ENCODE data around the gene FOXRED2. TPM values are rescaled to one million over a fixed set of nuclear protein-coding genes. Genes with fewer than 3 reads are reported as not detected.
"Not testable (repeated sequence)": the region's sequence is repeated elsewhere in the genome, so short reads cannot be mapped to it uniquely, and the experiment has no call there.

FOXRED2 gene
- polyA plus RNA-seq, 4 donors, result 23.0 to 28.4 (median 26.2) TPM

DNA sequence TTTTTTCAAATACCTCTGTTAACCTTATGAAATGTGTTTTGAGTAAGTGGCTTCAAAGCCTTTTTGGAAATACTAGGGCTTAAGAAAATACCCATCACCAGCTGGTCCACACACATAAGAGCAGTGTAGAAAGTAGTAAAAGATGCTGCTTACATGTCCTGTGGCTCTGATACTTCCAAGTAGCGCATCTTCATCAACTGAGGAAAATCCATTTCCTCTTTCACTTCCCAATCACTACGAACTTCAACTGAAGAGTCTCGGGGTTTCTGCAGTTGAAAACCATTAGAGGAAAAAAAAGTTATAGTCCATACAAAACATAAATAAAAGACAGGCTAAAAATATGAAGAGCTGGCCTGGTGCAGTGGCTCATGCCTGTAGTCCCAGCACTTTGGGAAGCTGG is 13.6 kb upstream of the FOXRED2 start:
- no peak for DNase-seq (ENCODE audit: low read depth in 4 of 4, low spot score in 2 of 4)

DNA sequence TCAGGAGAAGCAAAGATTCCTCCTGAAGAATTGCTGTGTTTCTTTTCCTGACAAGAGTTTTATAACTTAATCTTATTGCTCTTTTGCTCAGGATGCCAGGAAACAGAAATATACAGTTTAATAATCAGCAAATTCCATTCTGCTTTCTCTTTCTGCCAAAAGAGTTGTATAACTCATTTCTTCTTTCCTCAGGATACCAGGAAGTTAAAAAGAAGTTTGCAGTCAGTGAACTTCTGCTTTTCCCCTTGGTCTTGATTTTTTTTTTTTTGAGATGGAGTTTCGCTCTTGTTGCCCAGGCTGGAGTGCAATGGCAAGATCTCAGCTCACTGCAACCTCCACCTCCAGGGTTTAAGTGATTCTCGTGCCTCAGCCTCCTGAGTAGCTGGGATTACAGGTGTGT is 13.1 kb upstream of the FOXRED2 start:
- not testable (repeated sequence) for DNase-seq (ENCODE audit: low read depth in 4 of 4, low spot score in 2 of 4)

DNA sequence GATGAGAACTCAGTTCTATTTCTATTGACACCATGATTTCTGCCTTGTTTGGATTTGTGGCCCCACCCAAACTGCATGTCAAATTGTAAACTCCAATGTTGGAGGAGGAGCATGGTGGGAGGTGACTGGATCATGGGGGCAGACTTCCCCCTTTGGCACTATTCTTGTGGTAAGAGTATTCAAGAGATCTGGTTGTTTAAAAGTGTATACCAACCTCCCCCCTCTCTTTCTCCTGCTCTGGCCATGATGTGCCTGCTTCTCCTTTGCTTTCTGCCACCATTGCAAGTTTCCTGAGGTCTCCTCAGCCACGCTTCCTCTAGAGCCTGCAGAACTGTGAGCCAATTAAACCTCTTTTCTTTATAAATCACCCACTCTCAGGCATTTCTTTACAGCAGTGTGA is 7.9 kb upstream of the FOXRED2 start:
- no peak for DNase-seq (ENCODE audit: low read depth in 4 of 4, low spot score in 2 of 4)

DNA sequence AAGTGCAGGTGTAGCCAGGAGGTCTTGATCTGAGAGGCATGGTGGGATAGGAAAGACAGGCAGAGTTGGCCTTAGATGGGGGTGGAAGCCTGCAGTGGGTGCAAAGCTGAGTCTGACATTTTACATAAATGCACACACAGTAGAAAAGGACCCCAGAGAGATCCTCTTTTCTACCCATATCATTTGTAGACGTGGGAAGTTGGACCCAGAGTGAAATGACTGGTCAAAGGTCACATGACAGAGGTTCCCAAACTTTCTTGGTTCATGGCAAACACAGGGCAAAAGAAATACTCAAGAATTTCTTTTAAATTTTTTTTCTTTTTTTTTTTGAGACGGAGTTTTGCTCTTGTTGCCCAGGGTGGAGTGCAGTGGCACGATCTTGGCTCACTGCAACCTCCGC is 6.2 kb upstream of the FOXRED2 start:
- no peak for DNase-seq (ENCODE audit: low read depth in 4 of 4, low spot score in 2 of 4)

DNA sequence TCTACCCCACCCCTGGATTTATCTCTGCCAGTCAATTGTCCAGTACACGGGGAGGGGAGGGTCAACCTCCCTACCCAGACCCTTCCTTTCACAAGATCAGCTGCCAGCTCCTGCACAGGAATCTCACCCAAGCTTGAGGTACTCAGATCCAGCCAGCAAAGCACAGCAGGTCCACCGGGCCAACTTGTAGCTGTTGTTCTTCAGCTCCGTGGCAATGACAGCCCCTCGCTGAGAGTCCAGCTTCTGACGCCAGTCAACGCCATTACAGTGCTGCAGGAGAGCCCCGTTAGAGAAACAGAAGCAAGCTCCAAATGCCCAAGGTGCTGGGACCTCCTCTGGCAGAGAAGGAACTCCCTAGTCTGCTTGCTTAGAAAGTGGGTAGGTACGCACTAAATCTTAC is 5.5 kb upstream of the FOXRED2 start:
- DNase-seq (ENCODE audit: low read depth in 4 of 4, low spot score in 2 of 4), result no peak

DNA sequence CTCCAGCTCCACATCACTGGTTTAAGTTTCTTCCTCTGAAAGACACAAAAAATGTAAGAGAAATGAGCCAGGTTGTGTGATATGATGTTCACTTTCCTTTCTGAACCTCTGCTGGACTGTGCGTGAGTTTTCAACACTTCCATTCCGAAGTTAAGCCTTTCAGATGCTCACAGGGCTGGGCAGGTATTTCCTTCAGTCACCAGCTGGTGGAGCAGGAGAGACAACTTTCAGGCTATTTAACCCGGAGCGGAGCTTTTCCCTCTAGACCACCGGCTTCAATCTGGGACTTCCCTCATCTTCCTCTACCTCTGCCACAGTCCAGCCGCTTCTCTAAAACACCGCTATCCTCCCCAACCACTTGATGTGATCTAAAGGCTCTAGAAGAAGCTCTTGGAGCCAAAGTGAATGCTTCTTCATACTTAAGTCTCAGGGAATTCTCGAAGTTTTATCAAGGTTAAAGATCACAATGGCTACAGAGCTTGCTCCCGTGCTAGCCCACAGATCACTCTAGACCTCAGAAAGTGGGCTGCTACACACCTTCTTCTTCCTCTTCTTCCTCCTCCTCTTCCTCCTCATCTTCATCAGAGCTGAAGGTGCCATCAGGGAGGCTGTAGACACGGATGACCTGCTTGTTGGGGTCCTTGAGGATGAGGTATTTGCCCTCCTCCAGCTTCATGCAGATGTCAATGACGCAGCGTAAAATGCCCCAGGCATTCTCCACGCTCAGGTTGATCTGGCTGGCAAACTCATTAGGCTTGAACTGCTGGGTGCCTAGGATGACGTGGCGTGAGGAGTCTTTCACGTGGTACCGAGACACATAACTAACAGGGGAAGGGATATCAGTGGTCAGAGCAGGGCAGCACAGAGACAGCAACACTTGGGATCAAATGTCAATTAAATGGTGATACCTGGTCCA is 4.4 kb upstream of the FOXRED2 start:
- DNase-seq (ENCODE audit: low read depth in 4 of 4, low spot score in 2 of 4), result no peak

DNA sequence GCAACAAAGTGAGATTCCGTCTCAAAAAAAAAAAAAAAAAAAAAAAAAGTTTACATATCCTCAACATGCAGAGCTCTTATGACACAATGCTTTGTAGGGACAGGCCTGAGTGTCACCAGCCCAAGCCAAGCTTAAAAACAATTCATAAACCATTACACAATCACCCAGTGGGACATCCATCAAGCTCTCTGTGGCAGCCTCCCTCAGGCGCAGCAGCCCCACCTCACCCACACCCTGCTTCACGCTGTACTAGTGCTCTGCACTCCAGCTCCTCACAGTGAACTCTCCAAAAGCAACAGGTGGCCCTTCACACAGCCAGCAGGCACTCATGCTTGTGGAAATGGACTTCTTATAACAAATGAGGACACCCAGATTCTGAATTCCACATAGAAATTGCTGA is 3.5 kb upstream of the FOXRED2 start:
- DNase-seq (ENCODE audit: low read depth in 4 of 4, low spot score in 2 of 4), result no peak

DNA sequence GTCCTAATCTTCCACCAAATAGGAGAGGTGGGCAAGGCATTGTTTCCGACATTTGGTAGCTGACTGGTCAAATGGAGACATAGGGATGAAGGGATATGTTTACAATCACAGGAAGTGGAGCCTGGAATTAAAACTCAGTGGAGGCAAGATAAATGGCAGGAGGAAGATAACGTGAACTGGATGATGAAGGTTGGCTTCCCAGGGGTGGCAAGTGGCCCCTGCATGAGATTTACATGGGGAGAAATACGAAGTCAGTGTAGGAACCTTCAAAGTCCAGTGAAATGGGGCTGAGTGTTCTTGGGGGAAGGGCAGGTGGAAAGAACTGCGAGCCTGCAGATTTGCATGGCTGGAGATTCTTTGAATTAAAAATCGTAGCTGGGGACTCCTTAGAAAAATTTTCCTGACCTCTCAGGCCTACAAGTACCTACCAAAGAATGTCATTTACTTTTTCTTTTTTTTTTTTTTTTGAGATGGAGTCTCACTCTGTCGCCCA is 724 bp upstream of the FOXRED2 start:
- DNase-seq (ENCODE audit: low read depth in 4 of 4, low spot score in 2 of 4), result no peak

DNA sequence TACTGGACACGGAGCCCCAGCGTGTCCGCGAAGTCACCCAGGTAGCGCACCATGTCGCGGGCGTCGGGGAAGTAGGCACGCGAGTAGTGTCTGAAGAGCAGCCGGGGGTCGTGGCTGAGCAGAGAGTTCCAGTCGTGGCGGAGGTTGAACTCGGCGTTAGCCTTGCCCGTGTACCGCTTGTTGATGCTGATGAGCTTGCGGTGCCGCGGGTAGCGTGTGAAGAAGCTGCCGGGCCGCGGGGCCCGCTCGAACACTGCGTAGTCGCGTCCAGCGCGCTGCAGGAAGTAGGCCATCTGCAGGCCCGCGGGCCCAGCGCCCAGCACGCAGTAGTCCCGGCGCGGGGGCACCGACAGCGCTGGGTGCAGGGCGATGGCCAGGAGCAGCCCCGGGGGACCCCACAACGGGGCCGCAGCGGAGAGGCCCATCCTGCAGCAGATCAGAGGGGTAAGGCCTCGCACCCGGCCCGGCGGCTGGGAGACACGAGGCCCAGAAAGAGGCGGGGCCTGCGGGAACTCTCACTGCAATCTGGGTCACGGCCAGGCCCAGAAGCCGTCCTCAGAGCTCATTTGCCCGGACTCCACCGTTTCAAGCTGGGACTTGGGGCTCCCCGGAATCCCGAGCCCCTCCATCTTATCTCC is 723 bp downstream of the FOXRED2 start:
- DNase-seq (ENCODE audit: low read depth in 4 of 4, low spot score in 2 of 4), result no peak

DNA sequence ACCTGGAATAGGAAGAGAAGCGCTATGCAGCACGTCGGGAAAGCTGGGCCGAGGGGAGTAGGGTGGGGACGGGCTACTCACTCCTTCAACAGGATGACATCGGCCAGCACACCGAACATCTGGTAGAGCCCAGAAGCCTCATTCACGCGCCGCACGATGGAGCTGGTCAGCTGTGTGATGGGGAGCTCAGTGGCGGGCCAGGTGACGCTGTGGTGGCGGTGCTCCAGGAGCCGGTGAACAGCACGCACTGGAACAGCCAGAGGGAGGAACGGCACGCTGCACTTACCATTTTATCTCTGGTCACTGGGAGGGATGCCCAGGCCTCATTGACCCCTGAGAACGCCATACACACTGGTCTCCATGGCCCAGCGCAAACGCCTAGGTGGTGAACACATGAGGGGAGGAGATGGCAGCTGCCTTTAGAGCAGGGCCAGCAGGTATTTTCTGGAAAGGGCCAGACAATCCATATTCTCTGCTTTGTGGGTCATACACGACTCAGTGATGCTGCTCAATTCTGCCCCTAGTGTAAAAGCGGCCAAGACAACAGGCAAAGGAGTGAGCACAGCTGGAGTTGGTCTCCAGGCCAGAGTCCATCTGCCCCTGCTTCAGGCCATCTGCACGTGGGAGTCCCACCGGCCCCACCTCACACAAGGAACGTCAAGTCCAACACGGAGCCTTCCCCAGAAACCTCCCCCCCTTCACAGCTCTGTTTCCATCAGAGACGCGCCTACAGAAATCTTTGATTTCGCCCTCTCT is 8.8 kb downstream of the FOXRED2 start:
- DNase-seq (ENCODE audit: low read depth in 4 of 4, low spot score in 2 of 4), result no peak

DNA sequence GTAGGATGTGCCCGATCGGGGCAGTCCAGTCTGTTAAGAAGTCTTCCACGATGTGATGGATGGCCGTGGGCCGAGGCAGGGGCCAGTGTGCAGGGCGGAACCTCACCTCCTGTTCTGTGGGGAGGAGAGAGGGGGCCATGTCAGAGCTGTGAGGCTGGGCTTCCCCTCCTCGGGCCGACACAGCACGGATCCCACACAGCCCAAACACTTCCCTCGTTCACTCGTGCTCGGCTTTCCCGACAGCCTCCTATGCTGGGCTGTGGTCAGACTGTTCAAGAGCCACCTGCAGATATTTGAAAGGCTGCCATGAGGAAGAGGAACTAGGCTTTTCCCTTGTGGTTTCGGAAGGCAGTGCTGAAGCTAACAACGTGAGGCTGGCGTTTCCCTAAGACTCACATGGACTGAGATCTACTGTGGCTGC is 13.1 kb downstream of the FOXRED2 start:
- no peak for DNase-seq (ENCODE audit: low read depth in 4 of 4, low spot score in 2 of 4)

DNA sequence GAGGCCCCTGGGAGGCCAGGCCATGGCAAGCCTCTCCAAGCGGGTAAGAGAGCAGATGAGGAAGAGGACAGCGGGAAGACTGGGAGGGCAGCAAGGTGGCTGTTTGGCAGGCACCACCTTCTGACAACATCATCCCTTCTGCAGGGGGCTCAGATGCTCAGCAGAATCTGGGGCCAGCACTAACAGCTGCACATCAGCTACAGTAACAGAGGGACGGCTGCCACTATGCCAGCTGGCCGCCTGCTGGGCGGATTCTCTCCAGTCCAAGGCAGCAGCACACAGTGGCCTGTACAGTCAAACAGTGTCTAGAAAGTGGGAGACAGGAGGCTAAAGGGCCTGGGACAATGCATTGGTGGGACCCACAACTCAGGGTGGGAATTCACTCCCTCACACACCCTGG is 14.7 kb downstream of the FOXRED2 start:
- DNase-seq (ENCODE audit: low read depth in 4 of 4, low spot score in 2 of 4), result no peak

DNA sequence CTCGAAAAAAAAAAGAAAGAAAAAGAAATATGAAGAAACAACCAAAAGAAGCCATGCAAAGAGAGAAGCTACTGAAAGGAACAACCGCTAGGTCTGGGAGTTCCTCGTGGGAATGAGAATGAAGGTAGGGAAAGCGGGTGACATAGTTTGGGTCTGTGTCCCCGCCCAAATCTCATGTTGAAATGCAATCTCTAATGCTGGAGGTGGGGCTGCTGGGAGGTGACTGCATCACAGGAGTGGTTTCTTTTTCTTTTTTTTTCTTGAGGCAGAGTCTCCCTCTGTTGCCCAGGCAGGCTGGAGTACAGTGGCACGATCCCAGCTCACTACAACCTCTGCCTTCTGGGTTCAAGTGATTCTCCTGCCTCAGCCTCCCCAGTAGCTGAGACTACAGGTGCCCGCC is 15.7 kb downstream of the FOXRED2 start:
- no peak for DNase-seq (ENCODE audit: low read depth in 4 of 4, low spot score in 2 of 4)

DNA sequence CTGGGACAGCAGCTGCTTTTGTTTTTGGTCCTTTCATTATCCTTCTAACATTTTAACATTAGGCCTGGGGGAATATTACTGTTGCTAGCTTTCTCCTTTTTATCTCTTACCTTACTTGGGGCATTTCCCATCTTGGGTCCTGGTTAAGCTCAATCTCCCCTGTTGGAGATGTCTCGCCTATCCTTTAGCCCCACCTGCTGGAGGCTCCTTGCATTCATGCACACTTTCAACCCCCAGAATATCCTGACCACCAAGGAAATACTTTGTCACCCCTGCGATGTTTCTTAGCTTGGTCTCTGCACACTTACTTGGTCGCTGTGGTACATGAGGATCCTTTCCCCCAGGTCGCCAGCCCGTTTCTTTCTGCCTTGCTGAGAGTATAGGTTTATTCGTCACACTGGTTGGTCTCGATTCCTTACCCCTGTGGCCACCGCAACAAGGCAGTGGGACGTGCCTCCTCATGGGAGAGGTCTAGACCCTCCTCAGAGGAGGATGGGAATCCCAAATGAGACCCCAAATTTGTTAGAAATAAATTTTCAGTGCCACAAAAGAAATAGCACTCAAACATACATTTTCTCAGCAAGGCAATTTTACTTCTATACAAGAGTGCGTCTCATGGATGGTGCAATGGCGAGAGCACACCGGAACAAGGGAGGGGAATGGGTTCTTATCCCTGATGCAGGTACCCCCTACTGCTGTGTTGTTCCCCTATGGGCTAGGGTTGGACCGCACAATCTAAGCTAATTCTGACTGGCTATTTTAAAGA is 20.0 kb downstream of the FOXRED2 start:
- DNase-seq (ENCODE audit: low read depth in 4 of 4, low spot score in 2 of 4), result no peak

DNA sequence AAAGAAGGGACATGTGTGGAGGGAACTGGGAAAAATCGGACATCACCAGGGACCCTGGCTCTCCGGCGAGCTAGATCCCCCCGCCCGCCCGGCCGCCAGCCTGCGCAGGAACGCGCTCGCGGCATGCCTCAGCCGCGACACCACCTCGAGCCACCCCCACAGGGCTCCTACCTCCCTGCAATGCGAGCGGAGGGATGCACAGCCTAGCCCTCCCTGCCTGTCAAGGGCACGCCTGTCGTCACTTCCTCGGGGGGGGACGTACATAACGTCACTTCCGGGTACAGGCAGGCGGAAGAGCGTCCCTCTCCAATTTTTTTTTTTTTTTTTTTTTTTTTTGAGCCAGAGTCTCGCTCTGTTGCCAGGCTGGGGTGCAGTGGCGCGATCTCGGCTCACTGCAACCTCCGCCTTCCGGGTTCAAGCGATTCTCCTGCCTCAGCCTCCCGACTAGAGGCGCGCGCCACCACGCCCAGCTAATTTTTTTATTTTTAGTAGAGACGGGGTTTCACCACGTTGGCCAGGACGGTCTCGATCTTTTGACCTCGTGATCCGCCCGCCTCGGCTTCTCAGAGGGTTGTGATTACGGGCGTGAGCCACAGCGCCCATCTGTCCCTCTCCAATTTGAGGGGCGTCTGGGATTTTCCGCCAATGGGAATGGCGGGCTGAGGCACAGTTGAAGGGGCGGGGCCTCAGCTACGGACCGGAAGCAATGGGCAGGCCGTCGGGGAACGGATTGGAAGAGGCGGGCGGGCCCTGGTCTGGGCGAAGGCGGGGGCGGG is 25.3 kb downstream of the FOXRED2 start, which contains the start of gene TXN2:
Gene TXN2 (minus strand): TSS at position 248 of the 776 bp plus-strand sequence. CDS start 803 bp downstream, outside the sequence.
- DNase-seq (ENCODE audit: low read depth in 4 of 4, low spot score in 2 of 4), result peak; percentile 89 to 93 (median 91)

DNA sequence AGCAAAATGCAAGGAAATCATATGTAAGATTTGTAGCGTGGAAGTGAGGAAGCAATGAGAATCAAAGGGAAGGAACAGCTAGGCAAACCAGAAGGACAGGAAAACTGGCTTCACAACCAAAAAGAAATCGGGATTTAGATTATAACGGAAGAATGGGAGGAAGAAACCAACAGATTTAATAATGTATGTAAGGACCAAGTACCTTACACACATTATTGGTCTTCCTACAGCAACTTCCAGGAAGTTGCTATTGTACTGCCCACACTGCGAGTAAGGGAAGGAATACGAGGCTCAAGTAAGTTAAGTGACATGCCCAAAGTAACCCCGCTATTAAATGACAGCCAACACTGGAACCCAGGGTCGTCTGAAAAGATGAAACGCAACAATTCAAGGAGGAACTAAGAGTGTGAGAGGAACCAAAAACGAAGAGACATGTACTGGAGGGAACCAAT is 25.9 kb downstream of the FOXRED2 start:
- no peak for DNase-seq (ENCODE audit: low read depth in 4 of 4, low spot score in 2 of 4)

DNA sequence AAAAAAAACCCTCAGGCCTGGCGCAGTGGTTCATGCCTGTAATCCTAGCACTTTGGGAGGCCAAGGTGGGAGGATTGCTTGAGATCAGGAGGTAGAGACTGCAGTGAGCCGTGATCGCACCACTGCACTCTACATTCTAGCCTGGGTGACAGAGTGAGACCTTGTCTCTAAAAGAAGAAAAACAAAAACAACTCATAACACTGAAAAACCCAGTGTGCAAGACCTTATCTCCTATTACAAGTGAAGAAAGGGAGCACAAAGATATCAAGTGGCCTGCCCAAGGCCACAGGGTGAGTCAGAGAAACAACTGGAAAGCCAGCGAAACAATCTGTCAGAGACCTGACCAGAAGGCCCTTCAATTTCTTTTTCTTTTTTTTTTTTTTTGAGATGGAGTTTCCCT is 27.9 kb downstream of the FOXRED2 start:
- DNase-seq (ENCODE audit: low read depth in 4 of 4, low spot score in 2 of 4), result no peak

DNA sequence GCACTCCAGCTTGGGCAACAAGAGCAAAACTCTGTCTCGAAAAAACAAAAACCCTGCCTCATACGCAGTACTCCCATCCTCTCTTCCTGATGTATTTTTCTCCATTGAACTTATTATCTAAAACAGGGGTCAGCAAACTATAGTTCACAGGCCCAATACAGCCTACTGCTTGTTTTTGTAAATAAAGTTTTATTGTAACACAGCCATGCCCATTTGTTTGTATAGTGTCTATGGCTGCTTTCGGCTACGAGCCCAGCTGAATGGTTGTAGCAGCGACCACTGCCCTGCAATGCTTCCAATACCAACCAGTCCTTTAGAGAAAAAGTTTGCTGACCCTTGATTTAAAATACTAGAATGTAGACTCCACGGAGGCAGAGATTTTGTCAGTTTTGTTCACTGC is 31.5 kb downstream of the FOXRED2 start:
- no peak for DNase-seq (ENCODE audit: low read depth in 4 of 4, low spot score in 2 of 4)

DNA sequence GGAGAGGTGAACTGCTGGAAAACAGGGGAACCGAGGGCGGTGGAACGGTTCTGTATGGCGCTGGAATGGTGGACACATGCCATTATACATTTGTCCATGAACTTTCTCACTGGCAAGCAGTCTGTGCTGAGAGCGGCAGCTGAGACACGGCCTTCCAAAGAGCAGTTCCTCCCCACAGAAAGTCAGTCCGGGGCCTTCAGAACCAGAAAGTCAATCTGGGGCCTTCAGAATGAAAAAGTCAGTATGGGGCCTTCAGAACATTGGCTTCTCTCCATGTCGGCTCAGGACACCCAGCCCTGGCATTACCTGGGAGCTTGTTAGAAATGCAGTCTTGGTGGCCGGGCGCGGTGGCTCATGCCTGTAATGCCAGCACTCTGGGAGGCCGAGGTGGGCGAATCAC is 34.2 kb downstream of the FOXRED2 start:
- DNase-seq (ENCODE audit: low read depth in 4 of 4, low spot score in 2 of 4), result no peak
